B cell (primary cell): ENCODE data around the gene BPIFA1. TPM values are rescaled to one million over a fixed set of nuclear protein-coding genes. Genes with fewer than 3 reads are reported as not detected.

Experiments used
- ATAC-seq: fragments of 200-7000 bp; cut with Tn5 transposase; one replicate; pipeline ENCODE4 v1.10.0; 2021; ENCODE audit warnings: low read depth, mild to moderate bottlenecking, moderate number of reproducible peaks, moderate library complexity
- CTCF ChIA-PET: fragments of 350-600 bp; sonication (Branson Sonifier 250); formaldehyde crosslinking; loops from one replicate; lab custom pipeline; 2021; ENCODE audit warnings: antibody characterized with exemption, inconsistent platforms; lab: Charles Lee
- POLR2A ChIA-PET: fragments of 350-600 bp; sonication (Branson Sonifier 250); formaldehyde crosslinking; loops from one replicate; lab custom pipeline; 2021; ENCODE audit warnings: antibody characterized with exemption; lab: Charles Lee
- DNase-seq: peaks from one replicate; pipeline ENCODE4 v3.0.0; 2013
- H2AFZ ChIP-seq: 2 replicates; pipeline ENCODE4 v1.6.1; 2012; ENCODE audit warnings: mild to moderate bottlenecking, low read depth, low read length; ENCODE audit not compliant: insufficient read depth, poor library complexity, severe bottlenecking
- H3K27ac ChIP-seq, 2 donors: 1 replicate in 1 of 2; 2 replicates in 1 of 2; pipeline ENCODE4 v1.5.1; 2012 to 2013; ENCODE audit warnings: low read length in 2 of 2, mild to moderate bottlenecking in 2 of 2, moderate library complexity in 1 of 2
- H3K27me3 ChIP-seq, 4 experiments: fragments of 200-600 bp in 1 of 4; sonication (generic) in 1 of 4; replicated peaks in 1 of 4; 1 replicate in 2 of 4; 2 replicates in 2 of 4; pipeline versions ENCODE4 v1.6.1 to v1.7.0; 2013 to 2016; ENCODE audit warnings: low read length in 3 of 4, mild to moderate bottlenecking in 2 of 4, mixed read lengths in 1 of 4, moderate library complexity in 1 of 4; ENCODE audit not compliant: insufficient read depth in 4 of 4, control insufficient read depth in 3 of 4; ENCODE audit errors: control extremely low read depth in 1 of 4
- H3K36me3 ChIP-seq, 2 experiments: replicated peaks in 1 of 2; 1 replicate in 1 of 2; 2 replicates in 1 of 2; pipeline versions ENCODE4 v1.6.1 to v1.7.1; 2013; ENCODE audit warnings: low read length in 1 of 2; ENCODE audit not compliant: insufficient read depth in 2 of 2, control insufficient read depth in 1 of 2; ENCODE audit errors: control extremely low read depth in 1 of 2, extremely low read depth in 1 of 2
- H3K4me1 ChIP-seq, 2 donors: fragments of 200-600 bp in 1 of 2; sonication (generic) in 1 of 2; 1 replicate in 1 of 2; 2 replicates in 1 of 2; pipeline versions ENCODE4 v1.5.1 to v1.6.1; 2013 to 2017; ENCODE audit warnings: low read length in 2 of 2; ENCODE audit not compliant: control insufficient read depth in 2 of 2, insufficient read depth in 2 of 2
- H3K4me2 ChIP-seq: replicated peaks from 2 replicates; pipeline ENCODE3; 2012; ENCODE audit warnings: mild to moderate bottlenecking, low read depth, low read length; ENCODE audit not compliant: poor library complexity, severe bottlenecking
- H3K4me3 ChIP-seq, 5 experiments: fragments of 200-600 bp in 1 of 5; sonication (generic) in 1 of 5; 1 replicate in 3 of 5; 2 replicates in 2 of 5; pipeline versions ENCODE4 v1.5.1 to v1.7.0; 2011 to 2016; ENCODE audit warnings: low read length in 4 of 5, mild to moderate bottlenecking in 4 of 5, low read depth in 2 of 5, control low read depth in 1 of 5, moderate library complexity in 1 of 5; ENCODE audit not compliant: insufficient read depth in 1 of 5; ENCODE audit errors: control extremely low read depth in 1 of 5, extremely low read depth in 1 of 5
- H3K79me2 ChIP-seq: fragments of 200-600 bp; sonication (generic); one replicate; pipeline ENCODE4 v1.6.0; 2016; ENCODE audit warnings: low read length; ENCODE audit not compliant: control insufficient read depth, insufficient read depth
- H3K9ac ChIP-seq: fragments of 200-600 bp; sonication (generic); 2 replicates; pipeline ENCODE4 v1.6.1; 2017; ENCODE audit warnings: mild to moderate bottlenecking, low read length, moderate library complexity
- H3K9me3 ChIP-seq, 3 donors: one replicate each; pipeline versions ENCODE4 v1.6.1 to v1.7.1; 2013; ENCODE audit warnings: low read length in 2 of 3; ENCODE audit not compliant: control insufficient read depth in 2 of 3, insufficient read depth in 1 of 3; ENCODE audit errors: control extremely low read depth in 1 of 3
- H4K20me1 ChIP-seq: 2 replicates; pipeline ENCODE4 v1.6.0; 2012; ENCODE audit warnings: mild to moderate bottlenecking, low read length; ENCODE audit not compliant: insufficient read depth, control insufficient read depth, poor library complexity, severe bottlenecking
- H3K27ac Mint-ChIP-seq: one replicate; pipeline ENCODE4 v1.8.0; 2021; ENCODE audit warnings: mixed read lengths
- H3K27me3 Mint-ChIP-seq: one replicate; pipeline ENCODE4 v1.8.0; 2021; ENCODE audit warnings: mixed read lengths
- H3K4me1 Mint-ChIP-seq: one replicate; pipeline ENCODE4 v1.8.0; 2021; ENCODE audit warnings: mixed read lengths
- H3K4me3 Mint-ChIP-seq: one replicate; pipeline ENCODE4 v1.8.0; 2021; ENCODE audit warnings: mixed read lengths
- H3K9me3 Mint-ChIP-seq: one replicate; pipeline ENCODE4 v1.8.0; 2022; ENCODE audit warnings: mixed read lengths; ENCODE audit not compliant: insufficient read depth
- CTCF ChIP-seq: fragments of 200-600 bp; IDR thresholded peaks from one replicate; pipeline ENCODE4 v1.8.0; 2022; ENCODE audit warnings: antibody characterized with exemption, mild to moderate bottlenecking
- EZH2 ChIP-seq: IDR thresholded peaks from 2 replicates; pipeline ENCODE4 v1.6.1; 2012; ENCODE audit warnings: borderline replicate concordance, low read depth, mild to moderate bottlenecking, moderate library complexity, low read length; ENCODE audit not compliant: insufficient read depth, poor library complexity, severe bottlenecking
- WGBS: methylation state at CpG from one replicate; pipeline ENCODE4 v1.1.5; 2013; ENCODE audit warnings: missing lambda C conversion rate; ENCODE audit not compliant: insufficient coverage; 5-methylcytosine and 5-hydroxymethylcytosine counted together
- intact Hi-C: fragments of 100-400 bp; cut with micrococcal nuclease; formaldehyde crosslinking; loops from one replicate; pipeline ENCODE4 v1.10.0; 2022
- polyA minus RNA-seq: library from RNA; depleted of rRNA, polyadenylated mRNA; stranded (reverse); fragments of >200 nt; gene quantifications from 2 replicates; pipeline ENCODE4 v1.2.3, GENCODE V29; 2012
- polyA plus RNA-seq: library from polyadenylated mRNA; depleted of rRNA; stranded (reverse); fragments of >200 nt; gene quantifications from 2 replicates; pipeline ENCODE4 v1.2.3, GENCODE V29; 2012
- total RNA-seq, 2 donors: library from RNA; stranded (reverse); fragments of 120-200 nt in 1 of 2; gene quantifications; 1 replicate in 1 of 2; 2 replicates in 1 of 2; pipeline versions ENCODE4 v1.2.3 to v1.2.4, GENCODE V29; 2013 to 2022

Gene BPIFA1
- total RNA-seq (not detected in 2 replicates), polyA plus RNA-seq (not detected in 2 replicates), polyA minus RNA-seq (not detected in 2 replicates)
- total RNA-seq (2013) = not detected

GRCh38 chr20:33235696-33236095 is at the start of gene BPIFA1:
Gene BPIFA1 (plus strand): TSS chr20:33235996. CDS start chr20:33237712, 1,716 bp downstream.
- Histone ChIP-seq H3K79me2 (no peaks in the 10 kb centered on the region), H4K20me1 (no peaks in the 10 kb centered on the region), H3K4me1 (no peaks in the 10 kb centered on the region), H3K27me3 (peaks cover 0 to 13% (median 0%) of the 10 kb centered on the region in 4 experiments), H3K9me3 (no peaks in the 10 kb centered on the region), H3K9ac (no peak within 1 kb of the TSS), H3K27ac (no peak within 1 kb of the TSS), H3K36me3 (no peaks in the 10 kb centered on the region), H3K4me2 (no peak within 1 kb of the TSS), H2AFZ (no peak within 1 kb of the TSS), H3K4me3 (no peak within 1 kb of the TSS)
- TF ChIP-seq CTCF (no peak), EZH2 (no peak)
- CTCF ChIA-PET = no interaction called here
- Mint-ChIP-seq H3K27ac (no peak within 1 kb of the TSS), H3K27me3 (peaks cover 31% of the 10 kb centered on the region), H3K4me3 (no peak within 1 kb of the TSS), H3K9me3 (no peaks in the 10 kb centered on the region), H3K4me1 (no peaks in the 10 kb centered on the region)
- intact Hi-C loops = no loop called here
- ATAC-seq = no peak
- no peak for DNase-seq
- 91% methylated on average over 3 of the region's 5 CpGs for WGBS
- POLR2A ChIA-PET = no interaction called here

- Histone ChIP-seq H3K4me2 (no peak overlapping the region), H3K4me3 (no peak overlapping the region), H3K9me3 (peaks cover 0 to 10% (median 9%) of the 10 kb centered on the region in 3 donors), H3K4me1 (no peaks in the 10 kb centered on the region), H2AFZ (no peak overlapping the region), H3K27ac (no peak overlapping the region), H3K27me3 (peaks cover 0 to 7% (median 1%) of the 10 kb centered on the region in 4 experiments), H4K20me1 (no peaks in the 10 kb centered on the region), H3K9ac (no peak overlapping the region), H3K79me2 (no peaks in the 10 kb centered on the region), H3K36me3 (no peaks in the 10 kb centered on the region)
- intact Hi-C loops = no loop called here
- TF ChIP-seq CTCF (no peak), EZH2 (no peak)
- WGBS = 100% methylated on average over 1 of the region's 4 CpGs
- Mint-ChIP-seq H3K27me3 (peaks cover 13% of the 10 kb centered on the region), H3K4me1 (no peaks in the 10 kb centered on the region), H3K27ac (no peak overlapping the region), H3K4me3 (no peak overlapping the region), H3K9me3 (peaks cover 6% of the 10 kb centered on the region)
- ChIA-PET CTCF (no interaction called here), POLR2A (no interaction called here)
- DNase-seq (no peak), ATAC-seq (no peak)
These were observed 48.3 kb upstream of the BPIFA1 start for GRCh38 chr20:33187491-33187890.
